ENCODE results near the gene METTL6. TPM values are rescaled to one million over a fixed set of nuclear protein-coding genes. Genes with fewer than 3 reads are reported as not detected.

Gene METTL6
- total and polyA plus RNA-seq, 2 of the 4 experiments (the other 2 are of a cell fraction), result 15.4 to 21.5 TPM

GRCh38 chr3:15387171-15387581 is 40.2 kb downstream of the METTL6 start:
- dilution Hi-C loops (cut with HindIII; ENCODE audit: low sequenced_read_pairs, unreplicated experiment) (no loop called here), in situ Hi-C loops (cut with MboI; ENCODE audit: low sequenced_read_pairs) (loop anchor here (25.0 kb wide), 1 partner anchor 275 kb away; no protein-coding TSS in a partner anchor), intact Hi-C loops (cut with micrococcal nuclease) (no loop called here)
- Histone ChIP-seq H3K4me3 (ENCODE audit: insufficient read depth, low read depth, low read length) (no peak overlapping the region), H3K9me3 (ENCODE audit: control insufficient read depth, insufficient read depth, low read length) (peaks cover 4% of the 10 kb centered on the region), H3K23ac (ENCODE audit: low read depth, low read length) (no peak overlapping the region), H2AK9ac (replicated peaks; ENCODE audit: low read depth, low read length, poor library complexity) (no peak overlapping the region), H4K91ac (ENCODE audit: insufficient read depth, low read depth, low read length) (no peak overlapping the region), H2BK15ac (ENCODE audit: low read depth, low read length) (no peak overlapping the region), H3K27ac (ENCODE audit: insufficient read depth, low read length) (no peak overlapping the region), H3K79me1 (ENCODE audit: low read depth in 1 of 2, low read length in 2 of 2) (no peaks in the 10 kb centered on the region), H4K8ac (ENCODE audit: low read depth in 2 of 2, low read length in 2 of 2) (no peak overlapping the region), H3K36me3 (ENCODE audit: control insufficient read depth, insufficient read depth, low read length) (no peaks in the 10 kb centered on the region), H4K5ac (ENCODE audit: low read depth, low read length) (no peak overlapping the region), H4K20me1 (ENCODE audit: insufficient read depth, low read length) (no peaks in the 10 kb centered on the region), H2BK5ac (ENCODE audit: low read depth, low read length, poor library complexity, severe bottlenecking) (no peak overlapping the region), H3K4ac (ENCODE audit: low read depth, low read length) (no peak overlapping the region), H3K9ac (ENCODE audit: low read depth, low read length) (no peak overlapping the region), H3K9me1 (ENCODE audit: insufficient read depth, low read length) (no peaks in the 10 kb centered on the region), H2AFZ (replicated peaks; ENCODE audit: low read length, poor library complexity) (no peak overlapping the region), H3K18ac (ENCODE audit: low read depth, low read length) (no peak overlapping the region), H2BK20ac (ENCODE audit: low read depth, low read length) (no peak overlapping the region), H2BK120ac (ENCODE audit: low read depth, low read length) (no peak overlapping the region), H3K4me1 (ENCODE audit: control insufficient read depth, insufficient read depth, low read length) (no peaks in the 10 kb centered on the region), H3K4me2 (ENCODE audit: low read depth, low read length) (no peak overlapping the region), H3K27me3 (ENCODE audit: control insufficient read depth, insufficient read depth, low read length) (no peaks in the 10 kb centered on the region), H3K56ac (ENCODE audit: extremely low read depth, insufficient read depth, low read length) (no peak overlapping the region), H2AK5ac (ENCODE audit: low read depth, low read length) (no peak overlapping the region), H3K14ac (replicated peaks; ENCODE audit: low read depth, low read length) (no peak overlapping the region)
- ATAC-seq (ENCODE audit: low read depth) (peak; percentile 40; the same call in 1 of the 2 replicates), DNase-seq (peak; percentile 27)
- no CpG with 5 or more reads among the region's 1 CpG for WGBS, 2 experiments (ENCODE audit: extremely low coverage in 2 of 2, insufficient read length in 1 of 2)
- ChIA-PET POLR2A (ENCODE audit: unreplicated experiment) (no interaction called here), CTCF (interaction anchor here (0.6 kb wide), 2 partner anchors 14 to 18 kb away, joined by 3 to 4 read pairs; no protein-coding TSS in a partner anchor)
- TF ChIP-seq RAD21 (IDR thresholded peaks at IDR 0.05; ENCODE audit: low read length), result no peak
- TF ChIP-seq MAZ (IDR thresholded peaks at IDR 0.05; ENCODE audit: borderline replicate concordance, low read depth, low read length), result no peak
- no peak for TF ChIP-seq MAFK (IDR thresholded peaks at IDR 0.05; ENCODE audit: low read depth, low read length)
- no peak for TF ChIP-seq BHLHE40 (IDR thresholded peaks at IDR 0.05; ENCODE audit: low read depth, low read length)
- no peak for TF ChIP-seq FOS (IDR thresholded peaks at IDR 0.05; ENCODE audit: low read depth, low read length)
- TF ChIP-seq, protein P1, sequence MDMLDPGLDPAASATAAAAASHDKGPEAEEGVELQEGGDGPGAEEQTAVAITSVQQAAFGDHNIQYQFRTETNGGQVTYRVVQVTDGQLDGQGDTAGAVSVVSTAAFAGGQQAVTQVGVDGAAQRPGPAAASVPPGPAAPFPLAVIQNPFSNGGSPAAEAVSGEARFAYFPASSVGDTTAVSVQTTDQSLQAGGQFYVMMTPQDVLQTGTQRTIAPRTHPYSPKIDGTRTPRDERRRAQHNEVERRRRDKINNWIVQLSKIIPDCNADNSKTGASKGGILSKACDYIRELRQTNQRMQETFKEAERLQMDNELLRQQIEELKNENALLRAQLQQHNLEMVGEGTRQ (IDR thresholded peaks at IDR 0.05; ENCODE audit: low read depth, low read length), result no peak
- TF ChIP-seq, protein P2, sequence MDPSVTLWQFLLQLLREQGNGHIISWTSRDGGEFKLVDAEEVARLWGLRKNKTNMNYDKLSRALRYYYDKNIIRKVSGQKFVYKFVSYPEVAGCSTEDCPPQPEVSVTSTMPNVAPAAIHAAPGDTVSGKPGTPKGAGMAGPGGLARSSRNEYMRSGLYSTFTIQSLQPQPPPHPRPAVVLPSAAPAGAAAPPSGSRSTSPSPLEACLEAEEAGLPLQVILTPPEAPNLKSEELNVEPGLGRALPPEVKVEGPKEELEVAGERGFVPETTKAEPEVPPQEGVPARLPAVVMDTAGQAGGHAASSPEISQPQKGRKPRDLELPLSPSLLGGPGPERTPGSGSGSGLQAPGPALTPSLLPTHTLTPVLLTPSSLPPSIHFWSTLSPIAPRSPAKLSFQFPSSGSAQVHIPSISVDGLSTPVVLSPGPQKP (IDR thresholded peaks at IDR 0.05; ENCODE audit: borderline replicate concordance, low read depth, low read length), result no peak
- TF ChIP-seq RFX5 (IDR thresholded peaks at IDR 0.05; ENCODE audit: low read depth, low read length), result no peak
- TF ChIP-seq MXI1 (IDR thresholded peaks at IDR 0.05; ENCODE audit: borderline replicate concordance, low read depth, low read length), result no peak
- BruUV-seq (replicated peaks), result no TSS peak
